ENCODE measurements around the gene CAPNS1.

Gene CAPNS1

DNA sequence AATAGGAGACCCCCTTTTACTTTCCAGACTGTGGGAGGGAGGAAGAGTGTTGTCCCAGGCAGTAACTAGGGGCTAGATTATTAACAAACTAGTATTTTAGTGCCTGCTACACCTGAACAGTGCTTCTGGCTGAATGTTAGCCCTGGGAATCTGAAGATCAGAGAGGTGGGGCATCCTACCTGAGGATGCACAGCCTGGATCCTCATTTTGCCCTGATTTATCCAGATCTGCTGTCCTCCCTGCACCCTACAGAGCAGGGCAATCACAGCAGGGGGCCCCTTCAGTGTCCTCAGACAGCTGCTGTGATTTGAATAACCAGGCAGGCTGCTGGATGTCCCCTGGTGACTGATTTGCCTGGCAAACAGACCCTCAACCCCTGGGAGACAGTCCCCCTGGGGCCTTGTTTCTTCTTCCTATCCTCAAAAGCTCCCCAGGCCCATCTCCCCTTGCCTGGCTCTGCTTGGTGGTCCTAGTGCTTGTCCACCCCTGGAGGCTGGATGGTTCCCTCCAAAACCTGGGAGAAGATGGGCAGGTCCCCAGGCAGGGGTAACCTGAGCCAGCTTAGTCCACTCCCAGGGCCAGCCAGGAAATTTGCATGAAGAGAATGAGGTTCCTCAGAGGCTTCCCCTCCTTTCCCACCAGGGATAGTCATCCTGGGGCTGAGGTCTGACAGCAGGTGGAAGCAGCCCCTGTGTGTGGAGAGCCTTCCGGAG, 29.2 kb upstream of the CAPNS1 start, which contains the start of gene OVOL3:
OVOL3 (plus strand) TSS at position 657 of the 713 bp plus-strand sequence. CDS start 60 bp downstream, outside the sequence.
- Mint-ChIP-seq H3K36me3 (peaks cover 24% of the 10 kb centered on the region), H3K27me3 (no peaks in the 10 kb centered on the region), H3K4me1 (peaks cover 21% of the 10 kb centered on the region), H3K27ac (no peak within 1 kb of the TSS), H3K9me3 (no peaks in the 10 kb centered on the region), H3K4me3 (no peak within 1 kb of the TSS)
- ATAC-seq: no peak

- H3K9me3 Mint-ChIP-seq: no peaks in the 10 kb centered on the region
Measured at GRCh38 chr19:36111200-36111539, 28.7 kb upstream of the CAPNS1 start.

GRCh38 chr19:36112678-36113077, 27.2 kb upstream of the CAPNS1 start:
- Mint-ChIP-seq H3K27me3 (no peaks in the 10 kb centered on the region), H3K27ac (no peak overlapping the region), H3K4me1 (peaks cover 38% of the 10 kb centered on the region), H3K4me3 (peak overlapping the region; percentile 47), H3K9me3 (no peaks in the 10 kb centered on the region), H3K36me3 (peaks cover 36% of the 10 kb centered on the region)
- ATAC-seq: no peak

More at GRCh38 chr19:36111200-36111539, 28.7 kb upstream of the CAPNS1 start:
- no peak for ATAC-seq
- H3K27ac Mint-ChIP-seq: no peak overlapping the region
- H3K4me1 Mint-ChIP-seq: peaks cover 25% of the 10 kb centered on the region
- H3K36me3 Mint-ChIP-seq: peaks cover 27% of the 10 kb centered on the region
- no peaks in the 10 kb centered on the region for H3K27me3 Mint-ChIP-seq
- H3K4me3 Mint-ChIP-seq: no peak overlapping the region

GRCh38 chr19:36113425-36113824, 26.4 kb upstream of the CAPNS1 start:
- Mint-ChIP-seq H3K36me3 (peaks cover 43% of the 10 kb centered on the region), H3K27ac (peak overlapping the region; percentile 93), H3K4me3 (peak overlapping the region; percentile 92), H3K4me1 (peaks cover 46% of the 10 kb centered on the region), H3K27me3 (no peaks in the 10 kb centered on the region), H3K9me3 (no peaks in the 10 kb centered on the region)
- ATAC-seq: no peak

DNA sequence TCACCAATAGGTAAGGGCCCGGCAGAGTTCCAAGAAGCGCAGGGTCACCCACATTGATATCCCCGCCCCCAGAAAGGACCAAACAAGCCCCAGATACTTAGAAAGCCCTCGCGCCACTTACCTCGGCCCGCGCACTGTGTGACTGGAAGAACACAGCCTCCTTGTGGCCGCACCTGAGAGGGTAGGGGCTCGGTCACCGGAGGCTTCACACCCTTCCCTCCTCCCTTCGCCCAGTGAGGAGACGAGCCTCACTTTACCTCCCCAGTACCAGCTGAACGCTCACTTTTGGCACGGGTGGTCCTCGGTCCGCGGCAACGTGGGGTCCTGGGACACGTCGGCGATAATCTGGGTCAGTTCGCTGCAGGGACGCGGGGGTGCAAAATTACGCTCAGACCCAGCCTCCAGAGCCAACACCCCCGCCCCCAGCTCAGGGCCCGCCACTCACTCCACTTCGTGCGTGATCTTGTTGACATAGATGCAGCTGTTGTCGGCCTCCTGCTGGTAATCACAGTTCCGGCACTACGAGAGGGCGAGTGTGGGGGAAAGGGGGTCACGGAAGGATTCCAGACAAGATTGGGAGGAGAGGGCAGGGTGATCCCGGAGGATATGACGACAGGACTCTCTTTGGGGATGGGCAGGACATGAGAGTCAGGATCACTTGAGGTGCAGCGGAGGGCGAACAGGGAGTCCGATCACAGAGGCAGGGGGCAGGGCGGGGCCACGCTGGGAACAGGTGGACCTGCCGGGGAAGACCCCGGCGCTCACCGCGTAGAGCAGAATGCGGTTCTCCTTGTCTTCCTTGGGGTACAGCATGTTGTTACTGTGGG, 25.8 kb upstream of the CAPNS1 start:
- Mint-ChIP-seq H3K4me1 (peaks cover 49% of the 10 kb centered on the region), H3K9me3 (no peaks in the 10 kb centered on the region), H3K36me3 (peaks cover 46% of the 10 kb centered on the region), H3K4me3 (peak overlapping the region; percentile 92), H3K27me3 (no peaks in the 10 kb centered on the region), H3K27ac (peak overlapping the region; percentile 93)
- no peak for ATAC-seq

DNA sequence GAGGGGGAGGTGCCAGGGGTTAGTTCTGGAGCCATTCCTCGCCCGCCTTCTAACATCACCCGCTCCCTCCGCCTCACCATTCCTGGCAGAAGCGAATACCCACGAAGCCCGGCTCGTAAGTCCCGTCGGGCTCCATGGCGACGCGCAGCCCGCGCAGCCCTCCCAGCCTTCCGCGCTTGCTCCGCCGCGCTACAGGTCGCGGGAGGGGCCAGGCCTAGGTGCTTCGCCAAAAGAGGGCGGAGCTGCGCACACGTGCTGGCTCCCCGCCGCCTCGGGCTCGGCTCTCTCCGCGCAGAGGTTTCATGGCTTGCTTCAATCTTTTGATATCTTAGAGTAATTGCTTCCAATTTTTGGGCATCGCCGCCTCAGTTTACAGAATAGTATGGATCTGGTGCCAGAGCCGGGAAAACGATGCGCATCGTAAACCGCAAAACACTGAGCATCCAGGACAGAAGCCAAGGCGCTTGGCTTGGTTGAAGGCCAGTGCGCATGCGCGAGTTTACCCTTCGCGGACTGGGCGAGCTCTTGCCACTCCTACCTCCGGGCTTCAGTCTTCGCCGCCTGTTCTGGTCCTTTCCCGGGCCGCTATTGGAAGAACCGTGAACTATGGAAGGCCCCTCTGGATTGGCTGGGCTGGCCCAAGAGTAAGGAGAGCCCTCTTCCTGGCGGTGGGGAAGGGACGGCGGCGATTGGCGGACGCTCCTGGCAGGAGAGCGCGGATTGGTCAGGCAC, 25.0 kb upstream of the CAPNS1 start, which contains the start of gene POLR2I:
POLR2I (minus strand) TSS at position 155 of the 732 bp plus-strand sequence; CDS start at position 136, 19 bp downstream.
- peaks cover 53% of the 10 kb centered on the region for H3K36me3 Mint-ChIP-seq
- no peaks in the 10 kb centered on the region for H3K9me3 Mint-ChIP-seq
- H3K27me3 Mint-ChIP-seq: no peaks in the 10 kb centered on the region
- H3K4me3 Mint-ChIP-seq: peak within 1 kb of the TSS; percentile 92
- peak; percentile 96 for ATAC-seq
- H3K27ac Mint-ChIP-seq: peak within 1 kb of the TSS; percentile 93
- peaks cover 56% of the 10 kb centered on the region for H3K4me1 Mint-ChIP-seq

DNA sequence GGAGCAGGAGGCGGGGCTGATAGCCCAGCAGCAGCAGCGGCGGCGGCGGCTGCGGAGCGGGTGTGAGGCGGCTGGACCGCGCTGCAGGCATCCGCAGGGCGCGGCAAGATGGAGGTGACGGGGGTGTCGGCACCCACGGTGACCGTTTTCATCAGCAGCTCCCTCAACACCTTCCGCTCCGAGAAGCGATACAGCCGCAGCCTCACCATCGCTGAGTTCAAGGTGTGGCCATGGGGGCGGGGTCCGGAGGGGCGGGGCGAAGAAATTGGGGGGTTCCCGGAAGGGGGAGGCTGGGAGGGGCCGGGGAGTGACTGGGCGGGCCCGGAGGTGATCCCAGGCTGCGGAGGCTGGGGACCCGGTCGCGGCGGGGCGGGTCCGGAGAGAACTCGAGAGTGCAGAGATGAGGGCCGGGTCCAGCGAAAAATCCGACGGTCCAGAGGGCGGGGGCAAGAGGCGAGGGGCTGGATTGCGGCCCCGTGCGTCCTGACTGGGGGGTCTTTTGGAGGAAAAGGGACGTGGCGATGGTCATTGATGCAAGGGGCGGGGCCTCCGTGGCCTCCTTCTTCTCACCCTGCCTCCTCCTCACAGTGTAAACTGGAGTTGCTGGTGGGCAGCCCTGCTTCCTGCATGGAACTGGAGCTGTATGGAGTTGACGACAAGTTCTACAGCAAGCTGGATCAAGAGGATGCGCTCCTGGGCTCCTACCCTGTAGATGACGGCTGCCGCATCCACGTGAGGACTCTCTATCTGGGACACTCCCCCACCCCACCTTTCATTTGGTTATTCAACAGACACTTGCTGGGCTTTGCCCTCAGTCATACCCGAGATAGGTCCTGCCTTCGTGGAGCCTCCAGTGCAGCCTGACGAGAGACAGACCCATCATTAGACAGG, 24.2 kb upstream of the CAPNS1 start, which contains the start of gene TBCB:
TBCB (plus strand) TSS at position 16 of the 891 bp plus-strand sequence; CDS start at position 109, 93 bp downstream.
- Mint-ChIP-seq H3K27ac (peak within 1 kb of the TSS; percentile 93), H3K36me3 (peaks cover 62% of the 10 kb centered on the region), H3K4me3 (peak within 1 kb of the TSS; percentile 92), H3K4me1 (peaks cover 64% of the 10 kb centered on the region), H3K27me3 (no peaks in the 10 kb centered on the region), H3K9me3 (no peaks in the 10 kb centered on the region)
- ATAC-seq: peak; percentile 80

- H3K9me3 Mint-ChIP-seq: no peaks in the 10 kb centered on the region
- peaks cover 67% of the 10 kb centered on the region for H3K36me3 Mint-ChIP-seq
- H3K27ac Mint-ChIP-seq: peak overlapping the region; percentile 93
- peaks cover 67% of the 10 kb centered on the region for H3K4me1 Mint-ChIP-seq
- no peak for ATAC-seq
- no peaks in the 10 kb centered on the region for H3K27me3 Mint-ChIP-seq
- peak overlapping the region; percentile 92 for H3K4me3 Mint-ChIP-seq
Measured at GRCh38 chr19:36116344-36116637, 23.6 kb upstream of the CAPNS1 start.

GRCh38 chr19:36120092-36120983, 19.5 kb upstream of the CAPNS1 start:
- no peaks in the 10 kb centered on the region for H3K27me3 Mint-ChIP-seq
- ATAC-seq: no peak
- peaks cover 66% of the 10 kb centered on the region for H3K36me3 Mint-ChIP-seq
- H3K4me1 Mint-ChIP-seq: peaks cover 47% of the 10 kb centered on the region
- H3K4me3 Mint-ChIP-seq: no peak overlapping the region
- peak overlapping the region; percentile 48 for H3K27ac Mint-ChIP-seq
- no peaks in the 10 kb centered on the region for H3K9me3 Mint-ChIP-seq

DNA sequence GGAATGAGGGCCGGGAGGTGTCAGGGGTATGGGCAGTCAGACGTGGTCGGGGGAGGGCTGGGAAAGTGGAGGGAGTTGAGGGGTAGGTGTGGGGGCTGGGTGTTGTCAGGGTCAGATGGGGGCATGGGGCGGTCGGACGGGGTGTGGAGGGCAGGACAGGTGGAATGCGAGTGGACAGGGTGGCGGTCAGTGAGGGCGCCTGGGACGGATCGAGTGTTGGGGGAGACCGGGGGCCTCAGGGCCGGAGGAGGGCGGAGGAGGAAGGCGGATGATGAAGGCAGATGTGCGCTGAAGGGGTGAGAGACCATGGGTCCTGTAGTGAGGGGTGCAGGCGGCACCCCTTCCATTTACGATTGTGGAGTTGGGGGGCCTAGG, 18.9 kb upstream of the CAPNS1 start:
- Mint-ChIP-seq H3K4me3 (no peak overlapping the region), H3K27ac (no peak overlapping the region), H3K27me3 (no peaks in the 10 kb centered on the region), H3K9me3 (no peaks in the 10 kb centered on the region), H3K4me1 (peaks cover 51% of the 10 kb centered on the region), H3K36me3 (peaks cover 72% of the 10 kb centered on the region)
- peak; percentile 37 for ATAC-seq

- no peak overlapping the region for H3K27ac Mint-ChIP-seq
- peaks cover 69% of the 10 kb centered on the region for H3K36me3 Mint-ChIP-seq
- peak; percentile 6 for ATAC-seq
- peaks cover 45% of the 10 kb centered on the region for H3K4me1 Mint-ChIP-seq
- no peaks in the 10 kb centered on the region for H3K27me3 Mint-ChIP-seq
- H3K9me3 Mint-ChIP-seq: no peaks in the 10 kb centered on the region
- no peak overlapping the region for H3K4me3 Mint-ChIP-seq
Measured at GRCh38 chr19:36121486-36122124, 18.3 kb upstream of the CAPNS1 start.

- no peak for ATAC-seq
- no peaks in the 10 kb centered on the region for H3K9me3 Mint-ChIP-seq
- no peaks in the 10 kb centered on the region for H3K27me3 Mint-ChIP-seq
- peak overlapping the region; percentile 50 for H3K27ac Mint-ChIP-seq
- H3K4me3 Mint-ChIP-seq: no peak overlapping the region
- peaks cover 23% of the 10 kb centered on the region for H3K4me1 Mint-ChIP-seq
- H3K36me3 Mint-ChIP-seq: peaks cover 39% of the 10 kb centered on the region
Measured at GRCh38 chr19:36125557-36125956, 14.3 kb upstream of the CAPNS1 start.

DNA sequence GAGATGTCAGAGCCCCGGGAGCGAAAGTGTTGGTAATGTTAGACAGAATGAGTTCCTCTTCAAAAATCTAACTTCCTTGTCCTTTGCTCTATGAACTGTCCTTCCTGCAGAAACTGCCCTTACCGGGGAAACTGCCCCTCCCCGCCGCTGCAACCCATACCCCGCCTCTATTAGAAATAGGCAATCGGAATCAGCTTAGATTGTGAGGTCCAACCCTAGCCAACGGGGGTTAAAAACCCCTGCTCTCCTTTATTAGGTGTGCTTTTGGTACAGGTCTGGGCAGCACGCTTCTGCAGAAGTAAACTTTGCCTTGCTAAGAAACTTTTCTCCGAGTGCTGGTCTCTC, 11.5 kb upstream of the CAPNS1 start:
- Mint-ChIP-seq H3K27me3 (no peaks in the 10 kb centered on the region), H3K4me3 (peak overlapping the region; percentile 94), H3K9me3 (no peaks in the 10 kb centered on the region), H3K36me3 (peaks cover 17% of the 10 kb centered on the region), H3K27ac (peak overlapping the region; percentile 90), H3K4me1 (peaks cover 33% of the 10 kb centered on the region)
- peak; percentile 41 for ATAC-seq
